H1 (cell line): ENCODE measurements around the gene AKR1B1. TPM values are rescaled to one million over a fixed set of nuclear protein-coding genes. Genes with fewer than 3 reads are reported as not detected.

Experiments used
- CTCF ChIA-PET: fragments of 300-600 bp; sonication (Branson Sonifier 250); formaldehyde crosslinking; loops from one replicate; lab custom pipeline; 2021; ENCODE audit not compliant: partially characterized antibody; lab: Charles Lee
- POLR2A ChIA-PET: fragments of 300-600 bp; sonication (Branson Sonifier 250); formaldehyde crosslinking; loops from one replicate; lab custom pipeline; 2021; ENCODE audit warnings: inconsistent platforms; ENCODE audit not compliant: partially characterized antibody; lab: Charles Lee
- DNase-seq, 2 experiments: peaks; one replicate each; pipeline versions ENCODE4 v3.0.0 to v3.0.0-alpha.2; 2010 to 2022; ENCODE audit warnings: low spot score in 2 of 2, low read depth in 1 of 2, mixed read lengths in 1 of 2
- FAIRE-seq: peaks from 2 replicates; lab custom pipeline; 2011; peaks lifted over from hg19 to GRCh38; lab: Jason Lieb, UNC
- H2AFZ ChIP-seq: 2 replicates; pipeline ENCODE4 v1.8.1; 2012; ENCODE audit warnings: low read length, inconsistent platforms
- H2AK5ac ChIP-seq: 2 replicates; pipeline ENCODE4 v1.6.1; 2013; ENCODE audit warnings: low read depth, low read length
- H2BK120ac ChIP-seq: replicated peaks from 2 replicates; pipeline ENCODE3; 2013; ENCODE audit warnings: low read depth, low read length, inconsistent platforms
- H2BK12ac ChIP-seq: 2 replicates; pipeline ENCODE4 v1.6.1; 2013; ENCODE audit warnings: low read depth, low read length
- H2BK15ac ChIP-seq: 2 replicates; pipeline ENCODE4 v1.6.1; 2013; ENCODE audit warnings: low read length
- H2BK20ac ChIP-seq: 2 replicates; pipeline ENCODE4 v1.6.1; 2013; ENCODE audit warnings: low read length
- H2BK5ac ChIP-seq: 2 replicates; pipeline ENCODE4 v1.6.1; 2013; ENCODE audit warnings: low read depth, low read length
- H3K14ac ChIP-seq: 2 replicates; pipeline ENCODE4 v1.6.1; 2013; ENCODE audit warnings: inconsistent platforms; ENCODE audit not compliant: insufficient read length
- H3K18ac ChIP-seq: 2 replicates; pipeline ENCODE4 v1.6.1; 2013; ENCODE audit warnings: low read length; ENCODE audit errors: extremely low read depth
- H3K23ac ChIP-seq: 2 replicates; pipeline ENCODE4 v1.6.1; 2013; ENCODE audit warnings: inconsistent platforms; ENCODE audit not compliant: insufficient read length
- H3K23me2 ChIP-seq: 2 replicates; pipeline ENCODE4 v1.6.1; 2013; ENCODE audit warnings: low read depth, low read length
- H3K27ac ChIP-seq: 2 replicates; pipeline ENCODE4 v1.6.1; 2011; ENCODE audit warnings: low read depth, low read length, inconsistent platforms
- H3K27me3 ChIP-seq, 4 experiments: replicated peaks in 1 of 4; 1 replicate in 1 of 4; 2 replicates in 3 of 4; pipeline versions ENCODE4 v1.6.1 to v1.8.1; 2011 to 2013; ENCODE audit warnings: low read length in 3 of 4, mild to moderate bottlenecking in 3 of 4, inconsistent platforms in 2 of 4, mixed read lengths in 2 of 4, moderate library complexity in 1 of 4; ENCODE audit not compliant: control insufficient read depth in 3 of 4, insufficient read depth in 3 of 4; ENCODE audit errors: extremely low read depth in 1 of 4
- H3K36me3 ChIP-seq, 4 experiments: 2 replicates each; pipeline versions ENCODE4 v1.6.1 to v1.8.1; 2011 to 2013; ENCODE audit warnings: mild to moderate bottlenecking in 4 of 4, low read length in 3 of 4, moderate library complexity in 2 of 4, control low read depth in 1 of 4, inconsistent platforms in 1 of 4; ENCODE audit not compliant: insufficient read depth in 4 of 4, control insufficient read depth in 2 of 4
- H3K4ac ChIP-seq: replicated peaks from 2 replicates; pipeline ENCODE3; 2013; ENCODE audit warnings: low read length, low read depth, mixed read lengths, inconsistent platforms; ENCODE audit not compliant: insufficient read length
- H3K4me1 ChIP-seq, 4 experiments: replicated peaks in 1 of 4; 1 replicate in 1 of 4; 2 replicates in 3 of 4; pipeline versions ENCODE4 v1.6.1 to v1.8.1; 2011 to 2013; ENCODE audit warnings: low read length in 3 of 4, inconsistent platforms in 2 of 4, mixed read lengths in 1 of 4; ENCODE audit not compliant: insufficient read depth in 4 of 4, control insufficient read depth in 3 of 4
- H3K4me2 ChIP-seq, 2 experiments: 2 replicates each; pipeline versions ENCODE4 v1.6.1 to v1.8.1; 2011 to 2013; ENCODE audit warnings: low read depth in 2 of 2, low read length in 2 of 2, control low read depth in 1 of 2, inconsistent platforms in 1 of 2, mild to moderate bottlenecking in 1 of 2; ENCODE audit not compliant: insufficient read depth in 1 of 2
- H3K4me3 ChIP-seq, 4 experiments: fragments of 200-600, 300-600 bp in 1 of 4; sonication (generic), shearing (Covaris generic), sonication (Bioruptor Twin) in 1 of 4; 2 replicates each; pipeline versions ENCODE4 v1.5.1 to v1.8.1; 2011 to 2016; ENCODE audit warnings: low read length in 4 of 4, low read depth in 3 of 4, control low read depth in 2 of 4, inconsistent platforms in 2 of 4, mild to moderate bottlenecking in 2 of 4, mixed read lengths in 1 of 4, moderate library complexity in 1 of 4; ENCODE audit not compliant: insufficient read depth in 2 of 4; ENCODE audit errors: extremely low read depth in 1 of 4
- H3K56ac ChIP-seq: replicated peaks from 2 replicates; pipeline ENCODE3; 2013; ENCODE audit warnings: low read depth, mild to moderate bottlenecking, mixed read lengths, low read length, inconsistent platforms; ENCODE audit not compliant: insufficient read length
- H3K79me1 ChIP-seq: 2 replicates; pipeline ENCODE4 v1.6.1; 2013; ENCODE audit warnings: low read depth, low read length, control low read depth
- H3K79me2 ChIP-seq, 2 experiments: 2 replicates each; pipeline versions ENCODE4 v1.6.1 to v1.8.1; 2012 to 2013; ENCODE audit warnings: low read length in 2 of 2, mild to moderate bottlenecking in 2 of 2, inconsistent platforms in 1 of 2; ENCODE audit not compliant: insufficient read depth in 2 of 2, control insufficient read depth in 1 of 2
- H3K9ac ChIP-seq, 4 experiments: replicated peaks in 1 of 4; 1 replicate in 1 of 4; 2 replicates in 3 of 4; pipeline versions ENCODE4 v1.6.1 to v1.8.1; 2011 to 2013; ENCODE audit warnings: low read depth in 3 of 4, low read length in 3 of 4, control low read depth in 2 of 4, mild to moderate bottlenecking in 2 of 4, moderate library complexity in 2 of 4, inconsistent platforms in 1 of 4; ENCODE audit errors: extremely low read depth in 1 of 4
- H3K9me3 ChIP-seq, 2 experiments: 2 replicates each; pipeline versions ENCODE4 v1.6.1 to v1.8.1; 2012 to 2013; ENCODE audit warnings: mild to moderate bottlenecking in 2 of 2, moderate library complexity in 2 of 2, control low read depth in 1 of 2, inconsistent platforms in 1 of 2, low read depth in 1 of 2, low read length in 1 of 2, mixed read lengths in 1 of 2; ENCODE audit not compliant: insufficient read depth in 2 of 2
- H4K20me1 ChIP-seq, 2 experiments: replicated peaks in 1 of 2; 2 replicates each; pipeline versions ENCODE3 to v1.8.1; 2011 to 2013; ENCODE audit warnings: inconsistent platforms in 2 of 2, low read length in 2 of 2, mild to moderate bottlenecking in 1 of 2; ENCODE audit not compliant: insufficient read depth in 2 of 2, control insufficient read depth in 1 of 2
- H4K5ac ChIP-seq: 2 replicates; pipeline ENCODE4 v1.6.1; 2013; ENCODE audit warnings: low read length, low read depth, mixed read lengths, inconsistent platforms; ENCODE audit not compliant: insufficient read length
- H4K8ac ChIP-seq: 2 replicates; pipeline ENCODE4 v1.8.0; 2013; ENCODE audit warnings: mild to moderate bottlenecking, moderate library complexity, low read length, inconsistent platforms; ENCODE audit not compliant: insufficient read depth; ENCODE audit errors: extremely low read depth
- H4K91ac ChIP-seq: replicated peaks from 2 replicates; pipeline ENCODE3; 2013; ENCODE audit warnings: low read length, mixed read lengths, inconsistent platforms; ENCODE audit not compliant: insufficient read length
- ASH2L ChIP-seq: fragments of 200-600, 300-600 bp; sonication (generic); IDR thresholded peaks from one replicate; pipeline ENCODE4 v1.7.1; 2017; ENCODE audit warnings: low read length
- GABPA ChIP-seq: IDR thresholded peaks from 2 replicates; pipeline ENCODE4 v1.6.1; 2011; ENCODE audit warnings: mild to moderate bottlenecking, low read length, moderate library complexity, borderline replicate concordance; ENCODE audit not compliant: insufficient read depth
- GTF2F1 ChIP-seq: IDR thresholded peaks from 2 replicates; pipeline ENCODE4 v1.6.1; 2012; ENCODE audit warnings: low read depth, low read length, improper control_type of control experiment, borderline replicate concordance
- JUN ChIP-seq: IDR thresholded peaks from 2 replicates; pipeline ENCODE4 v1.6.1; 2011; ENCODE audit warnings: low read depth, mild to moderate bottlenecking, improper control_type of control experiment, low read length
- JUND ChIP-seq: IDR thresholded peaks from 2 replicates; pipeline ENCODE4 v1.6.1; 2011; ENCODE audit warnings: mild to moderate bottlenecking, improper control_type of control experiment, low read length
- NANOG ChIP-seq: IDR thresholded peaks from 2 replicates; pipeline ENCODE4 v1.6.1; 2011; ENCODE audit warnings: low read length, low read depth, mild to moderate bottlenecking, inconsistent platforms; ENCODE audit not compliant: insufficient read depth, poor library complexity, severe bottlenecking
- RFX5 ChIP-seq: IDR thresholded peaks from 2 replicates; pipeline ENCODE4 v1.6.1; 2011; ENCODE audit warnings: low read depth, low read length, improper control_type of control experiment, borderline replicate concordance
- SP2 ChIP-seq: IDR thresholded peaks from 2 replicates; pipeline ENCODE4 v1.6.1; 2012; ENCODE audit warnings: mild to moderate bottlenecking, low read length, inconsistent platforms
- SUZ12 ChIP-seq: fragments of 200-600 bp; sonication (generic); IDR thresholded peaks from 2 replicates; pipeline ENCODE4 v1.6.1; 2012; ENCODE audit warnings: mild to moderate bottlenecking, inconsistent platforms, low read length, moderate library complexity, mixed read lengths
- TBP ChIP-seq: IDR thresholded peaks from 2 replicates; pipeline ENCODE4 v1.6.1; 2011; ENCODE audit warnings: low read depth, low read length, improper control_type of control experiment
- TCF12 ChIP-seq: IDR thresholded peaks from 2 replicates; pipeline ENCODE4 v1.6.1; 2011; ENCODE audit warnings: low read depth, mild to moderate bottlenecking, low read length
- WGBS, 2 experiments: shearing (Covaris generic) in 1 of 2; methylation state at CpG; one replicate each; pipeline versions ENCODE4 v1.1.6 to v1.1.7; 2013 to 2015; ENCODE audit warnings: low lambda C conversion rate in 2 of 2, mixed read lengths in 2 of 2, inconsistent platforms in 1 of 2, low coverage in 1 of 2, missing lambda C conversion rate in 1 of 2; ENCODE audit not compliant: insufficient replicate concordance in 2 of 2, insufficient coverage in 1 of 2, insufficient read length in 1 of 2; ENCODE audit errors: extremely low coverage in 1 of 2, missing lambda C conversion rate in 1 of 2; 5-methylcytosine and 5-hydroxymethylcytosine counted together
- polyA plus RNA-seq, 7 experiments: library from polyadenylated mRNA; depleted of rRNA in 3 of 7; stranded (reverse) in 5 of 7; unstranded in 2 of 7; fragments of >200 nt in 5 of 7; fragments of 200-250 nt in 2 of 7; gene quantifications; 1 replicate in 5 of 7; 2 replicates in 1 of 7; 4 replicates in 1 of 7; pipeline versions ENCODE4 v1.2.1 to v1.2.3, GENCODE V29; 2011 to 2013; ENCODE audit warnings: missing spikeins in 2 of 7, mixed read lengths in 2 of 7
- total RNA-seq: library from RNA; stranded (reverse); fragmentation: NEBNext Ultra II Directional; extraction: Animal tissue kit (Norgen Biotek cat#: 25700); gene quantifications from 2 replicates; pipeline ENCODE4 v1.2.1, GENCODE V29; 2021

Gene AKR1B1
- total and polyA plus RNA-seq, 2 of the 8 experiments (the other 6 are each of a cell fraction or from before 2014, with no cell fraction given) = 195 to 273 TPM

DNA sequence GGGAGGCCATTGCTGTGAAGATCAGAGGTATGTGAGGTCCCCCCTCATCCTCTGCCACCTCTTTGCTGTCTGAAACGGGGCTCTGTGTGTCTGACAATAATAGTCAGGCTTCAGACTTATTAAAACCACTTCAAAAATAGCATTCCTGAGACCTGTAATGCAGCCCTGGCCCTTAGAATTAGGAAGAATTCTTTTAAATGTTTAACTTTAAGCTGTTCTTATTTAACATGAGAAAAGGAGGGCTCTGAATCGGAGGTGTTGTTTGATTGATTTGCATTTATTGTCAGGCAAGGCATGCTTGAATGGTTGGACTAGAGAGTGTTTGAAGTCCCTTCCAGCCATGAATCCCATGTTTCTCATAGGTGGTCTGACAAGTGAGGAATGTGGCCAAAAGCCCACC, 52.5 kb downstream of the AKR1B1 start:
- Histone ChIP-seq H3K79me1 (no peaks in the 10 kb centered on the region), H4K8ac (no peak overlapping the region), H3K23ac (no peak overlapping the region), H3K79me2 (no peaks in the 10 kb centered on the region), H3K23me2 (no peaks in the 10 kb centered on the region), H3K4me2 (no peak overlapping the region), H2BK120ac (no peak overlapping the region), H3K56ac (no peak overlapping the region), H3K4ac (no peak overlapping the region), H4K5ac (no peak overlapping the region), H3K27ac (no peak overlapping the region), H4K20me1 (no peaks in the 10 kb centered on the region), H3K36me3 (no peaks in the 10 kb centered on the region), H2BK15ac (no peak overlapping the region), H2AFZ (no peak overlapping the region), H4K91ac (no peak overlapping the region), H3K27me3 (no peaks in the 10 kb centered on the region), H2BK20ac (no peak overlapping the region), H3K18ac (no peak overlapping the region), H3K9me3 (no peaks in the 10 kb centered on the region), H2AK5ac (no peak overlapping the region), H2BK5ac (no peak overlapping the region), H3K14ac (no peak overlapping the region), H3K9ac (no peak overlapping the region), H2BK12ac (no peak overlapping the region), H3K4me1 (peaks cover 0 to 6% (median 2%) of the 10 kb centered on the region in 4 experiments; a peak in 3 of 7 replicates), H3K4me3 (no peak overlapping the region)
- CTCF ChIA-PET = interaction anchor here (0.6 to 2.3 kb wide), 2 partner anchors 49 to 107 kb away, joined by 3 to 9 read pairs; no protein-coding TSS in a partner anchor
- FAIRE-seq = no peak
- TF ChIP-seq JUN = no peak
- no peak for TF ChIP-seq TBP
- no peak for TF ChIP-seq RFX5
- TF ChIP-seq JUND = no peak
- TF ChIP-seq ASH2L = no peak
- TF ChIP-seq GTF2F1 = no peak
- no peak for TF ChIP-seq SUZ12
- no peak for TF ChIP-seq NANOG
- TF ChIP-seq SP2 = no peak
- TF ChIP-seq GABPA = no peak
- no peak for TF ChIP-seq TCF12
- POLR2A ChIA-PET = no interaction called here
- no peak for DNase-seq
- 83% methylated on average over 2 of the region's 2 CpGs; no CpG with 5 or more reads in 1 of the 2 experiments for WGBS, 2 experiments
